ENCODE measurements around the gene SMTN.

DNA sequence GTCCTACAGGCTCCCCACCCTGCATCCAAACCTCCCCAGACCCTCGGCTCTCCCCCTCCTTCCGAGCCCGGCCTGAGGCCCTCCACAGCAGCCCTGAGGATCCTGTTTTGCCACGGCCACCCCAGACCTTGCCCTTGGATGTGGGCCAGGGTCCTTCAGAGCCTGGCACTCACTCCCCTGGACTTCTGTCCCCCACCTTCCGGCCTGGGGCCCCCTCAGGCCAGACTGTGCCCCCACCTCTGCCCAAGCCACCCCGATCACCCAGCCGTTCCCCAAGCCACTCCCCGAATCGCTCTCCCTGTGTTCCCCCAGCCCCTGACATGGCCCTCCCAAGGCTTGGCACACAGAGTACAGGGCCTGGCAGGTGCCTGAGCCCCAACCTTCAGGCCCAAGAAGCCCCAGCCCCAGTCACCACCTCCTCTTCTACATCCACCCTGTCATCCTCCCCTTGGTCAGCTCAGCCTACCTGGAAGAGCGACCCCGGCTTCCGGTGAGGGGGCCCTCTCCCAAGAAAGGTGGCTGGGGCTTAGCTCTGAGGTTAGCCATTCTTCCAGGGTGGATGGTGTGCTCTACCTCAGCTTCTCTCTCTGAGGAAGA is 44.5 kb downstream of the SMTN start:
- TF ChIP-seq BMI1 (IDR thresholded peaks at IDR 0.05; ENCODE audit: low read length) (no peak), PHB (CRISPR knock-in tag; IDR thresholded peaks at IDR 0.05) (no peak), GTF2F1 (IDR thresholded peaks at IDR 0.05; ENCODE audit: low read depth, low read length) (no peak), ZNF408 (CRISPR knock-in tag; IDR thresholded peaks at IDR 0.05; ENCODE audit: low read depth) (no peak), CBFA2T3 (IDR thresholded peaks at IDR 0.05) (no peak), POLR2A (conservative IDR thresholded peaks at IDR 0.05) (no peak), RB1 (IDR thresholded peaks at IDR 0.05; ENCODE audit: low read depth) (no peak), POLR2AphosphoS5 (IDR thresholded peaks at IDR 0.05; ENCODE audit: control insufficient read depth, insufficient read depth, low read depth, low read length) (no peak), ZBTB34 (CRISPR knock-in tag; IDR thresholded peaks at IDR 0.05) (no peak), ZBED1 (IDR thresholded peaks at IDR 0.05) (no peak), ZNF445 (CRISPR knock-in tag; IDR thresholded peaks at IDR 0.05; ENCODE audit: low read depth) (no peak), HSF4 (CRISPR knock-in tag; IDR thresholded peaks at IDR 0.05; ENCODE audit: borderline replicate concordance) (no peak)

Measured in K562 (cell line).